ENCODE data around the gene GULP1. TPM values are rescaled to one million over a fixed set of nuclear protein-coding genes. Genes with fewer than 3 reads are reported as not detected.

The GULP1 gene
- total RNA-seq, 1 donor from 2014 or later, result 39.1 TPM

GRCh38 chr2:188303363-188304031 lies 11.8 kb downstream of the GULP1 start:
- peak overlapping the region; percentile 9 for H3K4me3 Mint-ChIP-seq
- H3K9me3 Mint-ChIP-seq, result peaks cover 5% of the 10 kb centered on the region
- peaks cover 19% of the 10 kb centered on the region for H3K36me3 Mint-ChIP-seq (ENCODE audit: low read depth)
- H3K27me3 Mint-ChIP-seq (ENCODE audit: low read depth), result no peaks in the 10 kb centered on the region
- no peak for TF ChIP-seq CTCF (conservative IDR thresholded peaks at IDR 0.05)
- peak overlapping the region; percentile 67 for H3K27ac Mint-ChIP-seq (ENCODE audit: unreplicated experiment)
- no peak for DNase-seq (ENCODE audit: low read depth, low spot score)
- peaks cover 54% of the 10 kb centered on the region for H3K4me1 Mint-ChIP-seq

- Mint-ChIP-seq H3K9me3 (no peaks in the 10 kb centered on the region), H3K27me3 (ENCODE audit: low read depth) (no peaks in the 10 kb centered on the region), H3K4me3 (no peak overlapping the region), H3K4me1 (peaks cover 61% of the 10 kb centered on the region), H3K27ac (ENCODE audit: unreplicated experiment) (peak overlapping the region; percentile 60), H3K36me3 (ENCODE audit: low read depth) (peaks cover 14% of the 10 kb centered on the region)
- no peak for DNase-seq (ENCODE audit: low read depth, low spot score)
- TF ChIP-seq CTCF (conservative IDR thresholded peaks at IDR 0.05), result no peak
These were observed 13.6 kb downstream of the GULP1 start for GRCh38 chr2:188305271-188305670.

- H3K27ac Mint-ChIP-seq (ENCODE audit: unreplicated experiment), result no peak overlapping the region
- peaks cover 18% of the 10 kb centered on the region for H3K36me3 Mint-ChIP-seq (ENCODE audit: low read depth)
These were observed 14.6 kb downstream of the GULP1 start for GRCh38 chr2:188306271-188306670.

GRCh38 chr2:188307850-188308283 lies 16.2 kb downstream of the GULP1 start:
- Mint-ChIP-seq H3K27me3 (ENCODE audit: low read depth) (no peaks in the 10 kb centered on the region), H3K9me3 (peaks cover 7% of the 10 kb centered on the region), H3K36me3 (ENCODE audit: low read depth) (peaks cover 16% of the 10 kb centered on the region), H3K4me3 (no peak overlapping the region), H3K27ac (ENCODE audit: unreplicated experiment) (no peak overlapping the region), H3K4me1 (peaks cover 53% of the 10 kb centered on the region)
- no peak for DNase-seq (ENCODE audit: low read depth, low spot score)
- no peak for TF ChIP-seq CTCF (conservative IDR thresholded peaks at IDR 0.05)

More at GRCh38 chr2:188306271-188306670, 14.6 kb downstream of the GULP1 start:
- Mint-ChIP-seq H3K27me3 (ENCODE audit: low read depth) (no peaks in the 10 kb centered on the region), H3K4me3 (no peak overlapping the region), H3K9me3 (no peaks in the 10 kb centered on the region), H3K4me1 (peaks cover 61% of the 10 kb centered on the region)
- no peak for TF ChIP-seq CTCF (conservative IDR thresholded peaks at IDR 0.05)
- no peak for DNase-seq (ENCODE audit: low read depth, low spot score)

- Mint-ChIP-seq H3K4me1 (peaks cover 47% of the 10 kb centered on the region), H3K27me3 (ENCODE audit: low read depth) (no peaks in the 10 kb centered on the region), H3K36me3 (ENCODE audit: low read depth) (peaks cover 16% of the 10 kb centered on the region), H3K4me3 (no peak overlapping the region), H3K27ac (ENCODE audit: unreplicated experiment) (no peak overlapping the region), H3K9me3 (peaks cover 9% of the 10 kb centered on the region)
- no peak for TF ChIP-seq CTCF (conservative IDR thresholded peaks at IDR 0.05)
- DNase-seq (ENCODE audit: low read depth, low spot score), result no peak
These were observed 16.8 kb downstream of the GULP1 start for GRCh38 chr2:188308483-188308882.

Measured in neural crest cell (in vitro differentiated cells).